22Rv1 (cell line): ENCODE data around the gene PIP5KL1.
A peak's percentile ranks its signal among the peaks of the same experiment; 100 is the strongest.

Source experiments
- H3K27ac ChIP-seq: fragments of 450-650 bp; 2 replicates; pipeline ENCODE4 v1.5.1; 2017
- ZFX ChIP-seq: fragments of 450-650 bp; IDR thresholded peaks from 2 replicates; pipeline ENCODE4 v1.6.1; 2017; ENCODE audit warnings: antibody characterized with exemption, borderline replicate concordance
- TF ChIP-seq, protein P1 (sequence below): fragments of 450-650 bp; IDR thresholded peaks from 2 replicates; pipeline ENCODE4 v1.5.1; 2017; ENCODE audit warnings: mild to moderate bottlenecking

PIP5KL1 gene

DNA sequence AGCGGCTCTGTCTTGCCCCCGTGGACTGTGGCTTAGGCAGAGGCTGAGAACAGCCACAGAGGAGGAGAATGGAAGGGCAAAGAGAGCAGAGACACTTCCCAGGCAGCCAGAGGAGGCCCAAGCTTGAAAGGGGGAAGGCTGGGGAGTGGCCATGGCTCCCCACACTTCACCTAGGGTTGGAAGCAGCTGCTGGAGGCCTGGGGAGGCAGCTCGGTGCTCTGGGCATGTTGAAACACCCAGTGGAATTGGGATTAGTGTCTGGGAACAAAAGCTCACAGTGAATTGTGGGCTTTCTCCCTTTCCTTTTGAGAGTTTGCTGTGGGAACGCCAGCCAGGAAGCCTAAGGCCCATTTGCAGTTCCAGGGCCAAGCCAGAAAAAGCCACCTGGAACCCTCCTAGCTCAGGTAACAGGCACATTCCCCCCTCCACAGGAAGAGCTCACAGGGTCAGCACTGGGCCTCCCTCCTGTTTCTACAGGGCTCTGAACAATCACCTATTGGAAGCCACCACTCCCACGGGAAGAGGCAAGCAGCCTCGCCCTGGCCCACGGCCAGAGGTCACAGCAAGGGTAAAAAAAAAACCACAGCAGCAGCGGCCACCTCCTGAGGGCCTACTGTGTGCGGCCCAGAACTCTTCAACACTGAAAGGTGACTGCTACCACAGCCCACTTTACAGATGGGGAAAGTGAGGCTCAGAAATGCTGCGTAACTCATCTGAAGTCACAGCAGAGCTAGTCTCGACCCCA lies 30.0 kb upstream of the PIP5KL1 start:
- H3K27ac ChIP-seq: peak overlapping the region; percentile 47
- no peak for TF ChIP-seq ZFX
- TF ChIP-seq, protein P1, sequence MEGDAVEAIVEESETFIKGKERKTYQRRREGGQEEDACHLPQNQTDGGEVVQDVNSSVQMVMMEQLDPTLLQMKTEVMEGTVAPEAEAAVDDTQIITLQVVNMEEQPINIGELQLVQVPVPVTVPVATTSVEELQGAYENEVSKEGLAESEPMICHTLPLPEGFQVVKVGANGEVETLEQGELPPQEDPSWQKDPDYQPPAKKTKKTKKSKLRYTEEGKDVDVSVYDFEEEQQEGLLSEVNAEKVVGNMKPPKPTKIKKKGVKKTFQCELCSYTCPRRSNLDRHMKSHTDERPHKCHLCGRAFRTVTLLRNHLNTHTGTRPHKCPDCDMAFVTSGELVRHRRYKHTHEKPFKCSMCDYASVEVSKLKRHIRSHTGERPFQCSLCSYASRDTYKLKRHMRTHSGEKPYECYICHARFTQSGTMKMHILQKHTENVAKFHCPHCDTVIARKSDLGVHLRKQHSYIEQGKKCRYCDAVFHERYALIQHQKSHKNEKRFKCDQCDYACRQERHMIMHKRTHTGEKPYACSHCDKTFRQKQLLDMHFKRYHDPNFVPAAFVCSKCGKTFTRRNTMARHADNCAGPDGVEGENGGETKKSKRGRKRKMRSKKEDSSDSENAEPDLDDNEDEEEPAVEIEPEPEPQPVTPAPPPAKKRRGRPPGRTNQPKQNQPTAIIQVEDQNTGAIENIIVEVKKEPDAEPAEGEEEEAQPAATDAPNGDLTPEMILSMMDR: no peak

DNA sequence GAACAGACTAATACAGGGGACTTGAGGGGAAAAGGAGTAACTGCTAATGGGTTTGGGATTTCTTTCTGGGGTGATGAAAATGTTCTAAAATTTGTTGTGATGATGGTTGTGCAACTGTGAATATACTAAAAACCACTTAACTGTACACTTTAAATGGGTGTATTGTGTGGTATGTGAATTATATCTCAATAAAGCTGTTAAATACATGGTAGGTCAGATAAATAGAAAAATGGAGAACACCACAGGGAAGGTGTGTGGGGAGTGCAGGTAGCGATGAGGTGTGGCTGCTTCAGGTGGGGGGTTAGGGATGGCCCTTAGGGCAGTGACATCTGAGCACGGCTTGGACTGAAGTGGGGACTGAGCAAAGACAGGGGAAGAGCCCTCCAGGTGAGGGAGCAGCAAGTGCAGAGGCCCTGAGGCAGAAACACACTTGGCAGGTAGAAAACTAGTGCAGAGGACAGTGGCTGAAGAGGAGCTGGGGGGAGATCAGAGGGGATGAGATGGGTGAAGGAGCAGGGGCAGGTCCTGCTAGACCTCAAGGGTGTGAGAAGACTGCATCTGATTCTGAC lies 29.3 kb upstream of the PIP5KL1 start:
- peak overlapping the region; percentile 47 for H3K27ac ChIP-seq
- TF ChIP-seq ZFX: no peak
- TF ChIP-seq, protein P1: no peak

DNA sequence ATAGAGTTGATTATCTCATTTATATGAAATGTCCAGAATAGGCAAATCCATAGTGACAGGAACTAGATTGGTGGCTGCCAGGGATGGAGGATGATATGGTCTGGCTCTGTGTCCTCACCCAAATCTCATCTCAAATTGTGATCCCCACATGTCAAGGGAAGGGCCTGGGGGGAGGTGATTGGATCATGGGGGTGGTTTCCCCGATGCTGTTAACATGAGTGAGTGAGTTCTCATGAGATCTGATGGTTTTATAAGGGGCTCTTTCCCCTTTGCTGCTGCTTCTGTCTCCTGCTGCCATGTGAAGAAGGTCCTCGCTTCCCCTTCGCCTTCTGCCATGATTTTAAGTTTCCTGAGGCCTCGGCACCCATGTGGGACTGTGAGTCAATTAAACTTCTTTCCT lies 28.8 kb upstream of the PIP5KL1 start:
- TF ChIP-seq, protein P1: no peak
- TF ChIP-seq ZFX: no peak
- H3K27ac ChIP-seq: no peak overlapping the region

DNA sequence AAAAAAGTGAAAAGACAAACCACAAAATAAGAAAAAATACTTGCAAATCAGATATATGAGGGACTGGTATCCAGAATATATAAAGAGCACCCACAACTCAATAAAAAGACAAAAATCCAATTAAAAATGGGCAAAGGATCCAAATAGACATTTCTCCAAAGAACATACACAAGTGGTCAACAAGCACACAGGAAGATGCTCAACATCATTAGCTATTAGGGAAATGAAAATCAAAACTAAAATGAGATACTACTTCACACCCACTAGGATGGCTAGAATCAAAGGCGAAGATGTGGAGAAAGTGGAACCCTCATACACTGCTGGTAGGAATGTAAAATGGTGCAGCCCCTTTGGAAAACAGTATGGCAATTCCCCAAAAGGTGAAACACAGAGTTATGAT lies 28.2 kb upstream of the PIP5KL1 start:
- H3K27ac ChIP-seq: no peak overlapping the region
- TF ChIP-seq, protein P1: no peak
- no peak for TF ChIP-seq ZFX

DNA sequence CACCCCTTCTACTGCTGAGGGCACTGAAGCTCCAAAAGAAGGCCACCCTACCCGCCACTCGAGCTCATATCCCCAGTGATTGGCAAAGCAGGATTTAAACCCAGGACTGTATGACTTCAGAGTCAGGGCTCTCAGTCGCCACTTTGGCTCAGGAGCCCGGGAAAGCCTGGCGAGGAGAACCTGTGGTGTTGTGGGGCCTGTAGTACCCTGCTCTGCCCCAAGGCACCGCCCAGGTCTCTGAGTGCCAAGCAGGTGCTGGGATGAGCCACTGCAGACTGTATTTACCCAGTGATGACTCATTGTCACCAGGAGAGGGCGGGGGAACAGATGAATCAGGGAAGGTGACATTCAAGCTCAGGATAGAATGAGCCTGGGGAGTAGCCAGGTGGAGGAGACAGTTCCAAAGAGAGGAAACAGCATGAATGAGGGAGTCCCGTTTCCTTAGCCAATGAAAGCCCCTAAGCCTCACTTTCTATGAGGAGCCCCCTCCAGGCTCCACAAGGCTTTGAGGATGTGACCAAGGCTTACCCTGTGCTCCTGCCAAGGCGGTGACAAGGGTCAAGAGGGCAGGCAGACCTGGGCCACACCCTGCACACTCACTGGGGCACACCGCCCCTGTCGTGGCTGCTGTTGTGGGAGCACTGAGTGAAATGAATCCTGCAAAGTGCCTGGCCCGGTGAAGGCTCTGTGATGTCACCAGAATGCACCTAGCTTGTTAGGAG lies 24.9 kb upstream of the PIP5KL1 start:
- H3K27ac ChIP-seq: peak overlapping the region; percentile 77
- TF ChIP-seq, protein P1: peak; percentile 68
- no peak for TF ChIP-seq ZFX

DNA sequence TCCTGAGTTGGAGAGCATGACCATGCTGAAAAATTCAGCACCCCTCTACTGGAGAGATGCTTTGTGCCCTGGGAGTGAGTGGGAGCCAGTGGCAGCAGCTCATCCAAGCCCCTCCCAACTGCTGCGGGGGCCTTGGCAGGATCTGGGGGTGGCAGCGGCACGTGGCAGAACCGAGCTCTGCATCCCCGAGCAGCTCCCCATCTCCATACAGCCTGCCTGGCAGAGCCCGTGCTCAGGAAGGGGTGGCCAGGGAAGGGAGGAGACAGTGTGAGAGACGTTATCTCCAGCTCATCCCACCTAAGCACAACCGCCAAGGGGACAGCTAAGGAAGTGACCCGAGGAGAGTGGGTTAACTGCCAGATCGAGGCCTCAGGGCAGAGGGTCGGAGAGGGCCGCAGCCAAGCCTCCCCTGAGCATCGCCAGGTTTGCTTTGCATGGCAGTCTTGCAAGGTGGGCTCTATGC lies 24.3 kb upstream of the PIP5KL1 start:
- no peak for TF ChIP-seq ZFX
- TF ChIP-seq, protein P1: no peak
- peak overlapping the region; percentile 77 for H3K27ac ChIP-seq
